GM12878 (cell line): ENCODE results near the gene GGACT. TPM values are rescaled to one million over a fixed set of nuclear protein-coding genes. Genes with fewer than 3 reads are reported as not detected.

Experiments
- ATAC-seq: fragments of 200-7000 bp; cut with Tn5 transposase; 3 replicates; pipeline ENCODE4 v1.9.1; 2020; ENCODE audit warnings: mild to moderate bottlenecking, moderate library complexity
- BruUV-seq: library from RNA; stranded (reverse); fragments of 400-500 nt; replicated peaks from 2 replicates; lab custom pipeline; 2021; lab: Mats Ljungman, UMichigan
- CTCF ChIA-PET: fragments of 300-600 bp; sonication (Branson Sonifier 250); formaldehyde crosslinking; extraction: SDS; loops from one replicate; lab custom pipeline; 2021; ENCODE audit warnings: inconsistent platforms; lab: Yijun Ruan, JAX
- POLR2A ChIA-PET: fragments of 350-600 bp; formaldehyde crosslinking; extraction: SDS; loops from one replicate; lab custom pipeline; 2021; ENCODE audit warnings: inconsistent platforms; lab: Charles Lee
- RAD21 ChIA-PET: fragments of 300-600 bp; sonication (Branson Sonifier 250); formaldehyde crosslinking; loops from one replicate; lab custom pipeline; 2023; ENCODE audit warnings: antibody characterized with exemption; ENCODE audit not compliant: unreplicated experiment; lab: Charles Lee
- SMC1A ChIA-PET: fragments of 300-600 bp; sonication (Branson Sonifier 250); formaldehyde crosslinking; loops from one replicate; lab custom pipeline; 2023; ENCODE audit not compliant: unreplicated experiment, uncharacterized antibody; lab: Charles Lee
- DNase-seq: peaks from one replicate; pipeline ENCODE4 v3.0.0-alpha.2; 2011; ENCODE audit warnings: low read depth, low spot score
- FAIRE-seq: peaks from 3 replicates; lab custom pipeline; 2011; peaks lifted over from hg19 to GRCh38; lab: Jason Lieb, UNC
- H2AFZ ChIP-seq: 2 replicates; pipeline ENCODE4 v1.6.0; 2011; ENCODE audit warnings: low read depth, low read length, control low read depth; ENCODE audit not compliant: control insufficient read depth
- H3K27ac ChIP-seq: 2 replicates; pipeline ENCODE4 v1.5.1; 2011; ENCODE audit warnings: control low read depth; ENCODE audit not compliant: control insufficient read depth, insufficient read depth
- H3K27me3 ChIP-seq, 2 experiments: replicated peaks in 1 of 2; 2 replicates each; pipeline versions ENCODE4 v1.6.0 to v1.6.1; 2011; ENCODE audit warnings: low read length in 1 of 2; ENCODE audit not compliant: control insufficient read depth in 2 of 2, insufficient read depth in 2 of 2
- H3K36me3 ChIP-seq, 2 experiments: 2 replicates each; pipeline ENCODE4 v1.5.1; 2011; ENCODE audit warnings: low read length in 1 of 2; ENCODE audit not compliant: control insufficient read depth in 2 of 2, insufficient read depth in 2 of 2
- H3K4me1 ChIP-seq: 2 replicates; pipeline ENCODE4 v1.6.1; 2011; ENCODE audit warnings: mild to moderate bottlenecking, low read length, moderate library complexity, mixed read lengths; ENCODE audit not compliant: control insufficient read depth, insufficient read depth
- H3K4me2 ChIP-seq: 2 replicates; pipeline ENCODE4 v1.6.0; 2011; ENCODE audit warnings: control low read depth; ENCODE audit not compliant: control insufficient read depth, insufficient read depth
- H3K4me3 ChIP-seq: fragments of 200-600 bp; sonication (generic); 2 replicates; pipeline ENCODE4 v1.5.1; 2016
- H3K79me2 ChIP-seq: 2 replicates; pipeline ENCODE4 v1.6.0; 2011; ENCODE audit warnings: low read length; ENCODE audit not compliant: control insufficient read depth, insufficient read depth
- H3K9ac ChIP-seq: 2 replicates; pipeline ENCODE4 v1.8.0; 2011; ENCODE audit warnings: low read length, control low read depth, mixed read lengths; ENCODE audit not compliant: control insufficient read depth, insufficient read depth
- H3K9me3 ChIP-seq: replicated peaks from 3 replicates; pipeline ENCODE4 v1.5.1; 2011; ENCODE audit warnings: mild to moderate bottlenecking, low read length; ENCODE audit not compliant: control insufficient read depth, insufficient read depth
- H4K20me1 ChIP-seq: 2 replicates; pipeline ENCODE4 v1.6.0; 2011; ENCODE audit not compliant: control insufficient read depth, insufficient read depth
- BCL11A ChIP-seq: IDR thresholded peaks from 2 replicates; pipeline ENCODE4 v1.6.1; 2011; ENCODE audit warnings: low read depth, low read length
- BHLHE40 ChIP-seq, 2 experiments: fragments of 450-650 bp in 1 of 2; IDR thresholded peaks; 2 replicates each; pipeline ENCODE4 v1.6.1; 2011 to 2017; ENCODE audit warnings: low read depth in 2 of 2, borderline replicate concordance in 1 of 2, improper control_type of control experiment in 1 of 2, low read length in 1 of 2, mild to moderate bottlenecking in 1 of 2
- BRCA1 ChIP-seq: IDR thresholded peaks from 2 replicates; pipeline ENCODE4 v1.6.1; 2011; ENCODE audit warnings: low read depth, low read length, improper control_type of control experiment
- CBFB ChIP-seq: IDR thresholded peaks from 2 replicates; pipeline ENCODE4 v1.6.1; 2016; ENCODE audit warnings: antibody characterized with exemption, low read depth
- FOS ChIP-seq: IDR thresholded peaks from 3 replicates; pipeline ENCODE4 v1.6.1; 2011; ENCODE audit warnings: borderline replicate concordance; ENCODE audit not compliant: insufficient read length; ENCODE audit errors: extremely low read depth
- HCFC1 ChIP-seq: fragments of 150-350 bp; IDR thresholded peaks from 2 replicates; pipeline ENCODE4 v1.6.1; 2014; ENCODE audit warnings: low read length
- HDAC2 ChIP-seq: fragments of 200-600 bp; sonication (generic); IDR thresholded peaks from 2 replicates; pipeline ENCODE4 v1.6.1; 2017
- MEF2A ChIP-seq: IDR thresholded peaks from 2 replicates; pipeline ENCODE4 v1.6.1; 2011; ENCODE audit warnings: low read depth, mild to moderate bottlenecking, low read length, moderate library complexity; ENCODE audit not compliant: insufficient read depth
- POLR2AphosphoS2 ChIP-seq: IDR thresholded peaks from 2 replicates; pipeline ENCODE4 v1.6.1; 2011; ENCODE audit warnings: low read depth, mild to moderate bottlenecking, low read length, improper control_type of control experiment, moderate library complexity
- RB1 ChIP-seq: fragments of 450-650 bp; formaldehyde crosslinking; IDR thresholded peaks from 2 replicates; pipeline ENCODE4 v1.6.1; 2017; ENCODE audit warnings: mild to moderate bottlenecking, borderline replicate concordance
- RELA ChIP-seq: fragments of 450-650 bp; IDR thresholded peaks from 2 replicates; pipeline ENCODE4 v1.8.0; 2014; ENCODE audit warnings: borderline replicate concordance; ENCODE audit not compliant: partially characterized antibody
- TCF7 ChIP-seq: IDR thresholded peaks from 2 replicates; pipeline ENCODE4 v1.6.1; 2014; ENCODE audit warnings: antibody characterized with exemption, borderline replicate concordance
- ZNF207 ChIP-seq: fragments of 450-650 bp; IDR thresholded peaks from 2 replicates; pipeline ENCODE4 v1.6.1; 2014; ENCODE audit warnings: antibody characterized with exemption, mild to moderate bottlenecking, borderline replicate concordance
- WGBS: methylation state at CpG from one replicate; pipeline ENCODE4 v1.1.6; 2016; ENCODE audit warnings: low lambda C conversion rate; ENCODE audit not compliant: insufficient replicate concordance, insufficient coverage; ENCODE audit errors: missing lambda C conversion rate; 5-methylcytosine and 5-hydroxymethylcytosine counted together
- in situ Hi-C: fragments of 300-500 bp; cut with MboI; formaldehyde crosslinking; loops from 9 replicates; pipeline ENCODE4 v1.14.3; 2018; ENCODE audit warnings: mixed read lengths
- intact Hi-C: fragments of 100-400 bp; cut with micrococcal nuclease; formaldehyde crosslinking; loops from one replicate; pipeline ENCODE4 v1.14.2; 2022; ENCODE audit not compliant: unreplicated experiment
- polyA plus RNA-seq, 11 experiments: library from polyadenylated mRNA; depleted of rRNA in 4 of 11; unstranded in 6 of 11; stranded (reverse) in 5 of 11; fragments of >200 nt; fragmentation: Nextera tagmentation in 4 of 11; fragmentation: Illumina TruSeq in 1 of 11; extraction: Ambion mirVana in 4 of 11; extraction: Trizol in 1 of 11; gene quantifications; 1 replicate in 1 of 11; 2 replicates in 10 of 11; pipeline versions ENCODE4 v1.2.1 to v1.2.3, GENCODE V29; 2011 to 2016; ENCODE audit warnings: inconsistent platforms in 2 of 11, missing spikeins in 2 of 11, low read depth in 1 of 11
- total RNA-seq, 4 experiments: library from RNA; depleted of rRNA in 3 of 4; stranded (reverse); fragments of >200 nt in 3 of 4; fragmentation: Illumina TruSeq in 1 of 4; extraction: Trizol in 1 of 4; gene quantifications; 2 replicates each; pipeline versions ENCODE4 v1.2.1 to v1.2.3, GENCODE V29; 2013 to 2021
- TF ChIP-seq, protein P1 (sequence below): fragments of 150-350 bp; IDR thresholded peaks from 2 replicates; pipeline ENCODE4 v1.6.1; 2014; ENCODE audit warnings: mild to moderate bottlenecking, low read depth, low read length
- TF ChIP-seq, protein P2 (sequence below): fragments of 450-650 bp; IDR thresholded peaks from 2 replicates; pipeline ENCODE4 v1.6.1; 2017; ENCODE audit warnings: mild to moderate bottlenecking, low read depth, inconsistent platforms; ENCODE audit not compliant: poor library complexity, severe bottlenecking

The GGACT gene
- total and polyA plus RNA-seq, 10 of the 15 experiments (the other 5 are each of a cell fraction or from before 2014, with no cell fraction given) = 0.61 to 8.8 (median 4.2) TPM

DNA sequence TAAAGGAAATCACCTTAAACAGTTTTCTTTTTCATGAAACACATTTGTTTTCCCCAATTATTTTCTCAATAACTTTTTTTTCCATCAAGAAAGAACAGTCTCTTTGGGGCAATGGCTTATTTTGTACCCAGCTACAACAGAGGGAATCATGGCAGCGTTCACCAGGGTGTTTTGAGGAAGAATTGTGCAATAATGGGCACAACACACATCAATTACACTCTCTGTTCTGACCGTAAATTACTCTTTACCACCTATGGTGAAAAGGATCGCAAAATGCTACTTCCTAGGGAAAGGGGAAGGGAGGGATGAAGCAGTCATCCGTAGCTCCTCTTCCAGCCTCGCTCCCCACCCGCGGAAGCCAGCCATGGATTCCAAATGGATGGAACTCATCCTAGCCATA, 47.4 kb upstream of the GGACT start:
- H3K36me3 ChIP-seq = peaks cover 0 to 18% of the 10 kb centered on the region in 2 experiments; a peak in 3 of 4 replicates
- H2AFZ ChIP-seq = no peak overlapping the region
- ChIA-PET CTCF (no interaction called here), POLR2A (no interaction called here), RAD21 (no interaction called here), SMC1A (no interaction called here)
- H4K20me1 ChIP-seq = no peaks in the 10 kb centered on the region
- no peaks in the 10 kb centered on the region for H3K9me3 ChIP-seq
- no peak overlapping the region for H3K4me3 ChIP-seq
- no peaks in the 10 kb centered on the region for H3K27me3 ChIP-seq
- no TSS peak for BruUV-seq
- no peak overlapping the region for H3K4me2 ChIP-seq
- no peak overlapping the region for H3K9ac ChIP-seq
- DNase-seq (no peak), FAIRE-seq (no peak), ATAC-seq (no peak)
- H3K27ac ChIP-seq = no peak overlapping the region
- 98% methylated on average over 7 of the region's 7 CpGs for WGBS
- no peaks in the 10 kb centered on the region for H3K79me2 ChIP-seq
- TF ChIP-seq BHLHE40 (IDR thresholded peaks at IDR 0.05; ENCODE audit: borderline replicate concordance in 1 of 2, low read depth in 2 of 2, low read length in 1 of 2) (no peak), CBFB (no peak), MEF2A (no peak), HCFC1 (no peak), BCL11A (no peak)
- in situ Hi-C loops (no loop called here), intact Hi-C loops (no loop called here)
- H3K4me1 ChIP-seq = no peaks in the 10 kb centered on the region

DNA sequence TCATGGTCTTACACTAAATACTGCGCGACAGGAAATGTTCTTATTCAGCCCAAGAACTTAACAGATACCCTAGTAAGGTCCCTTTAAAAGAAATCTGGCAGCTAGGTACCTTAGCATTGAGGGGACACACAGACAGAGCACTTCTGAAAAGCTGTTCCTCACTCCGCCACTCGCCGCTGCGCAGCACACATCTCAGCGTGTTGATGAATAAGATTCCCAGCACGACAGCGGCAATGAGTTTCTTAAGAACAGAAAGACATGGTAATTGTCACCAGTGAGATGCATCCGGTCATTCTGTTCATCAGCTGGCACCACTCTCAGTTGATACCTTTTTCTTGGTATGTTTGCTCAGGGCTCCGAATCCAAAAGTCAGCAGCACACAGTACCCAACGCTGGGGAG, 46.1 kb upstream of the GGACT start:
- ChIA-PET RAD21 (no interaction called here), SMC1A (interaction anchor here (1.1 kb wide), 1 partner anchor 9 kb away, joined by 5 read pairs; no protein-coding TSS in a partner anchor), POLR2A (no interaction called here), CTCF (no interaction called here)
- no peak overlapping the region for H3K4me3 ChIP-seq
- H3K9me3 ChIP-seq = no peaks in the 10 kb centered on the region
- intact Hi-C loops = no loop called here
- H3K4me1 ChIP-seq = no peaks in the 10 kb centered on the region
- no TSS peak for BruUV-seq
- no peak overlapping the region for H3K27ac ChIP-seq
- WGBS = 91% methylated on average over 12 of the region's 12 CpGs
- H3K79me2 ChIP-seq = no peaks in the 10 kb centered on the region
- H3K4me2 ChIP-seq = no peak overlapping the region
- H3K27me3 ChIP-seq = no peaks in the 10 kb centered on the region
- H2AFZ ChIP-seq = no peak overlapping the region
- no peak overlapping the region for H3K9ac ChIP-seq
- H3K36me3 ChIP-seq = peaks cover 0 to 19% of the 10 kb centered on the region in 2 experiments
- ATAC-seq (no peak), FAIRE-seq (no peak), DNase-seq (no peak)
- in situ Hi-C loops = no loop called here
- no peaks in the 10 kb centered on the region for H4K20me1 ChIP-seq
- TF ChIP-seq ZNF207 (no peak), RELA (no peak), BRCA1 (no peak), TCF7 (no peak), FOS (no peak), RB1 (no peak), HDAC2 (no peak), POLR2AphosphoS2 (no peak)
- TF ChIP-seq, protein P1, sequence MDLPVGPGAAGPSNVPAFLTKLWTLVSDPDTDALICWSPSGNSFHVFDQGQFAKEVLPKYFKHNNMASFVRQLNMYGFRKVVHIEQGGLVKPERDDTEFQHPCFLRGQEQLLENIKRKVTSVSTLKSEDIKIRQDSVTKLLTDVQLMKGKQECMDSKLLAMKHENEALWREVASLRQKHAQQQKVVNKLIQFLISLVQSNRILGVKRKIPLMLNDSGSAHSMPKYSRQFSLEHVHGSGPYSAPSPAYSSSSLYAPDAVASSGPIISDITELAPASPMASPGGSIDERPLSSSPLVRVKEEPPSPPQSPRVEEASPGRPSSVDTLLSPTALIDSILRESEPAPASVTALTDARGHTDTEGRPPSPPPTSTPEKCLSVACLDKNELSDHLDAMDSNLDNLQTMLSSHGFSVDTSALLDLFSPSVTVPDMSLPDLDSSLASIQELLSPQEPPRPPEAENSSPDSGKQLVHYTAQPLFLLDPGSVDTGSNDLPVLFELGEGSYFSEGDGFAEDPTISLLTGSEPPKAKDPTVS = no peak
- TF ChIP-seq, protein P2, sequence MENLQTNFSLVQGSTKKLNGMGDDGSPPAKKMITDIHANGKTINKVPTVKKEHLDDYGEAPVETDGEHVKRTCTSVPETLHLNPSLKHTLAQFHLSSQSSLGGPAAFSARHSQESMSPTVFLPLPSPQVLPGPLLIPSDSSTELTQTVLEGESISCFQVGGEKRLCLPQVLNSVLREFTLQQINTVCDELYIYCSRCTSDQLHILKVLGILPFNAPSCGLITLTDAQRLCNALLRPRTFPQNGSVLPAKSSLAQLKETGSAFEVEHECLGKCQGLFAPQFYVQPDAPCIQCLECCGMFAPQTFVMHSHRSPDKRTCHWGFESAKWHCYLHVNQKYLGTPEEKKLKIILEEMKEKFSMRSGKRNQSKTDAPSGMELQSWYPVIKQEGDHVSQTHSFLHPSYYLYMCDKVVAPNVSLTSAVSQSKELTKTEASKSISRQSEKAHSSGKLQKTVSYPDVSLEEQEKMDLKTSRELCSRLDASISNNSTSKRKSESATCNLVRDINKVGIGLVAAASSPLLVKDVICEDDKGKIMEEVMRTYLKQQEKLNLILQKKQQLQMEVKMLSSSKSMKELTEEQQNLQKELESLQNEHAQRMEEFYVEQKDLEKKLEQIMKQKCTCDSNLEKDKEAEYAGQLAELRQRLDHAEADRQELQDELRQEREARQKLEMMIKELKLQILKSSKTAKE = no peak
